Fibroblast of lung (primary cell): ENCODE results near the gene NEU2.

Source experiments
- EZH2 ChIP-seq: IDR thresholded peaks from 2 replicates; pipeline ENCODE4 v1.5.1; 2012; ENCODE audit warnings: low read length, control low read depth, mild to moderate bottlenecking; ENCODE audit errors: missing control alignments
- TF ChIP-seq, protein P1 (sequence below), 2 donors: IDR thresholded peaks in 1 of 2; conservative IDR thresholded peaks in 1 of 2; 1 replicate in 1 of 2; 2 replicates in 1 of 2; pipeline ENCODE4 v1.5.1; 2011 to 2012; ENCODE audit warnings: low read length in 2 of 2, control low read depth in 1 of 2, inconsistent platforms in 1 of 2, low read depth in 1 of 2, mild to moderate bottlenecking in 1 of 2

GRCh38 chr2:232983669-232984140 is 48.8 kb upstream of the NEU2 start:
- TF ChIP-seq, protein P1, sequence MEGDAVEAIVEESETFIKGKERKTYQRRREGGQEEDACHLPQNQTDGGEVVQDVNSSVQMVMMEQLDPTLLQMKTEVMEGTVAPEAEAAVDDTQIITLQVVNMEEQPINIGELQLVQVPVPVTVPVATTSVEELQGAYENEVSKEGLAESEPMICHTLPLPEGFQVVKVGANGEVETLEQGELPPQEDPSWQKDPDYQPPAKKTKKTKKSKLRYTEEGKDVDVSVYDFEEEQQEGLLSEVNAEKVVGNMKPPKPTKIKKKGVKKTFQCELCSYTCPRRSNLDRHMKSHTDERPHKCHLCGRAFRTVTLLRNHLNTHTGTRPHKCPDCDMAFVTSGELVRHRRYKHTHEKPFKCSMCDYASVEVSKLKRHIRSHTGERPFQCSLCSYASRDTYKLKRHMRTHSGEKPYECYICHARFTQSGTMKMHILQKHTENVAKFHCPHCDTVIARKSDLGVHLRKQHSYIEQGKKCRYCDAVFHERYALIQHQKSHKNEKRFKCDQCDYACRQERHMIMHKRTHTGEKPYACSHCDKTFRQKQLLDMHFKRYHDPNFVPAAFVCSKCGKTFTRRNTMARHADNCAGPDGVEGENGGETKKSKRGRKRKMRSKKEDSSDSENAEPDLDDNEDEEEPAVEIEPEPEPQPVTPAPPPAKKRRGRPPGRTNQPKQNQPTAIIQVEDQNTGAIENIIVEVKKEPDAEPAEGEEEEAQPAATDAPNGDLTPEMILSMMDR (conservative IDR thresholded peaks at IDR 0.05 in 1 of 2, IDR thresholded peaks at IDR 0.05 in 1 of 2; ENCODE audit: low read depth in 1 of 2, low read length in 2 of 2): no peak
- no peak for TF ChIP-seq EZH2
